Retinal pigment epithelial cell (primary cell): Measurements from ENCODE around the gene PPP1R12C.

ENCODE experiments used
- DNase-seq: peaks from one replicate; pipeline ENCODE4 v3.0.0-alpha.2; 2010; ENCODE audit warnings: low read depth
- H3K4me3 ChIP-seq: 2 replicates; pipeline ENCODE4 v1.5.1; 2011; ENCODE audit warnings: mild to moderate bottlenecking, low read length, control low read depth, moderate library complexity
- TF ChIP-seq, protein P1 (sequence below): conservative IDR thresholded peaks from 2 replicates; pipeline ENCODE4 v1.5.1; 2011; ENCODE audit warnings: low read depth, low read length, control low read depth, inconsistent platforms

The PPP1R12C gene

DNA sequence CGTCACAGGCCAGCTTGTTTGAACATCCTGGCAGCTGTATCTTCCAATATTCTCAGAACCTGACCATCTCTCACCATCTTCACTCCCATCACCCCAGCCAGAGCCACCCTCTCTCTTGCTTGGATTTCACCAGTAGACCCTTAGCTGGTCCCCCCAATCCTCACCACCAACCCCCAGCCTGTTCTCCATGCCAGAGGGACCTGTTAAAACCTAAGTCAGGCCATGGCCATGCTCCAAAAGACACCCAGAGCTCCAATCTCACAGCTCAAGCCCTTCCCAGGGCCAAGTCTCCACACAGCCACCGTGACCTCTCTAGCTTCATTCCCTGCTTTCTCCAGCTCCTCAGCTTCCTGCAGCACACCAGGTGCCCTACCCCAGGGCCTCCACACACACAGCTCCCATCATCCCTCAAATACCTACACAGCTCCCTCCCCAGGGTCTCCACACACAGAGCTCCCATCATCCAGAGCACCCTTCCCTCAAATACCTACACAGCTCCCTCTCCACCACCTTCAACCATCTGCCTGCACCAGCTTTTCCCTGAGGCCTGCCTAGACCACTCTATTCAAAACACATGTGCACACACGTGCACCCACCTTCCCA lies 28.0 kb downstream of the PPP1R12C start:
- TF ChIP-seq, protein P1, sequence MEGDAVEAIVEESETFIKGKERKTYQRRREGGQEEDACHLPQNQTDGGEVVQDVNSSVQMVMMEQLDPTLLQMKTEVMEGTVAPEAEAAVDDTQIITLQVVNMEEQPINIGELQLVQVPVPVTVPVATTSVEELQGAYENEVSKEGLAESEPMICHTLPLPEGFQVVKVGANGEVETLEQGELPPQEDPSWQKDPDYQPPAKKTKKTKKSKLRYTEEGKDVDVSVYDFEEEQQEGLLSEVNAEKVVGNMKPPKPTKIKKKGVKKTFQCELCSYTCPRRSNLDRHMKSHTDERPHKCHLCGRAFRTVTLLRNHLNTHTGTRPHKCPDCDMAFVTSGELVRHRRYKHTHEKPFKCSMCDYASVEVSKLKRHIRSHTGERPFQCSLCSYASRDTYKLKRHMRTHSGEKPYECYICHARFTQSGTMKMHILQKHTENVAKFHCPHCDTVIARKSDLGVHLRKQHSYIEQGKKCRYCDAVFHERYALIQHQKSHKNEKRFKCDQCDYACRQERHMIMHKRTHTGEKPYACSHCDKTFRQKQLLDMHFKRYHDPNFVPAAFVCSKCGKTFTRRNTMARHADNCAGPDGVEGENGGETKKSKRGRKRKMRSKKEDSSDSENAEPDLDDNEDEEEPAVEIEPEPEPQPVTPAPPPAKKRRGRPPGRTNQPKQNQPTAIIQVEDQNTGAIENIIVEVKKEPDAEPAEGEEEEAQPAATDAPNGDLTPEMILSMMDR = no peak

DNA sequence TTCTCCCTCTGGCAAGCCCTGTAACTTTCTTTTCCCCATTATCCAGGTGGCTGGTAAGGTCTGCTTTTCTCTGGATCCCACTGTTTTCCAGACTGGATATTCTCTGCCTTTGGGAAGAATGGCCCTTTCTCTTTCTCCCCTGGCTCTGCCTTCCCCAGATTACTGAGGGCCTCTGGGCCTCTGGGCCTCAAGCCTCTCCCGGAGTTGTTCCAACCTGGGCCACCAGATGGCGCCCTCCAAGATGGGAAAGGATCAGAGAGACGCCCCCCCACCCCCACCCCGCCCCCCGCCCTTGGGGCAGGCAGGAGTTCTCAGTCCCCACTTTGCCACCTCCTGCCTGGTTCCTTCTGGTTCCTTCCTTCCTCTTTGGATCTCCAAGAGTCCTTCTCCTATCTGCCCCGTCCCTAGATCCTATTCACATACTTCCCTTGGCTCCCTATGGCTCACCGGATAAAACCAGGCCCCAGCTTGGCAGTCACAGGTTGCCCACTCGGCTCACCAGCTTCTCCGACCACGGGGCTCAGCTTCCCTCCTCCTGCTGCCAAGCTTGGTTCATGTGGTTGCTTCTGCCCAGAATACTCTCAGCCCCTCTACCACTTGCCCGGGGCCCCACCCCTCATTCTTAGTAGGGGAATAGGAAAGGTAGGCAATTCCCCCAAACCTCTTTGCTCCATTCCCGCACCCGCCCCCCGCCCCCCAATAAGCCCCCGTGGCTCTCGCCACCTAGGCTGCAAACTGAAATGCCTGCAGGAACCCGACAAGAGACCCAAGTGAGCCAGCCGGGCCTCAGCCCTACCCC lies 28.7 kb downstream of the PPP1R12C start:
- TF ChIP-seq, protein P1 = peak; percentile 68
- H3K4me3 ChIP-seq = no peak overlapping the region
- DNase-seq = no peak

More for the DNA sequence above, 28.0 kb downstream of the PPP1R12C start:
- H3K4me3 ChIP-seq = no peak overlapping the region
- no peak for DNase-seq

DNA sequence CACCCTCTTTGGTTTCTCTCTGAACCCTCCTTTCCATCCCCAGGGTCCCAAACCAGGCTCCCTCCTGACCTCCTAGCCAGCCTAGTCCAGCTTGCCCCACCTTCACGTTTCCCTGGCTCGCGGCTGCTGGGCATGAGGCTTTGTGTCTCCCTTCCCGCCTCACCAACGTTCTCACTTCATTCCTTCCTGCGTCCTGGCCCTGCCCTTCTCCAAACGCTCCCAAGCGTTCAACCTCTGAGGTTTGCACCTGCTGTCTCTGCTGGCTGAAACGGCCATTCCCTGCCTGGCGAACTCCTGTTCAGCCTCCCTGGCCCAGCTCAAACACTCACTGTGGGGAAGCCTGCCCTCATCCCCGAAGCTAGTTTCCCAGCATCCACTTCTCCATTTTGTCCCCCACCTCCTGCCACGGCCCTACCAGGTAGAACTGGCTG lies 29.4 kb downstream of the PPP1R12C start:
- H3K4me3 ChIP-seq = no peak overlapping the region
- DNase-seq = no peak
- TF ChIP-seq, protein P1 = no peak

DNA sequence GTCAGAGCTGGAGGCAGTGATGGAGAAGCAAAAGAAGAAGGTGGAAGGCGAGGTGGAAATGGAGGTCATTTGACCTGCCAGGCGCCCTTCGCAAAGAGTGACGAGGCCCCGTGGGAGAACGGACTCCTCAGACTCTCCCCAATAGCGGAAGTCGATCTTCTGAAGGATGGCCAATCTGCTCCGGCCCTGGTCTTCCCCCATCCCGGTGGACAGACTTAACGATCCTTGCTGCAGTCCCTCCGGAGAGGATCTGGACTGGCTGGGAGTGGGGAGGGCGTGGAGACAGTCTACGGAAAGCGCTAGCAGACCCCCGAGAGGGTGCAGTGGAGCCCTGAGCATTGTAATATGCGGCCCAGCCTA lies 29.9 kb downstream of the PPP1R12C start:
- no peak for DNase-seq
- TF ChIP-seq, protein P1 = no peak
- peak overlapping the region; percentile 64 for H3K4me3 ChIP-seq

DNA sequence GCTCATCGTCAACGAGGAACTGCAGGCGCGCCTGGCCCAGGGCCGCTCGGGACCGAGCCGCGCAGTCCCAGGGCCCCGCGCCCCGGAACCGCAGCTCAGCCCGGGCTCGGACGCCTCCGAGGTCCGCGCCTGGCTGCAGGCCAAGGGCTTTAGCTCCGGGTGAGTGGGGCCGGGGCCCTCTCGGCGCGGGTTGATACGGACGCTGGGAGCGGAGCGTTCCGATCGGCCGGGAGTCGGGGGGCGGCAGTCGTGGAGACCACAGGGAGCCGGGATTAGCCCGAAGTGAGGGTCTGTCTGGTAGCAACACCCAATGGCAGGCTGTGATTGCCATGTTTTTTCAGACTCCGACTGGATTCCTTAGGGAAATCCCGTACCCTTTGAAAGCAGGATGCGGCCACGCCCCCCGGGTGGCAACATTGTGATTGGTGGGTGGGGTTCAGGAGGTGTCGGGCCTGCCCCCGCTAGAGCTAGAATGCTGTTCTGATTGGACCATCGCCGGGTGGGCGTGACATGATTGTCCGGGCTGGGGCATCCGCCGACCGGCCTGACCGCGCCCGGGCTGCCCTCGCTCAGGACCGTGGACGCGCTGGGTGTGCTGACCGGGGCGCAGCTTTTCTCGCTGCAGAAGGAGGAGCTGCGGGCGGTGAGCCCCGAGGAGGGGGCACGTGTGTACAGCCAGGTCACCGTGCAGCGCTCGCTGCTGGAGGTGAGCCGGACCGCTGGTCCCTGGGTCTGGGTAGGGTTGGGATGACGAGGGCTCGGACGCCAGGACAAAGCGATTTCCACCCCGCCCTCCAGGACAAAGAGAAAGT lies 30.5 kb downstream of the PPP1R12C start:
- peak; percentile 81 for DNase-seq
- H3K4me3 ChIP-seq = peak overlapping the region; percentile 64
- TF ChIP-seq, protein P1 = no peak

DNA sequence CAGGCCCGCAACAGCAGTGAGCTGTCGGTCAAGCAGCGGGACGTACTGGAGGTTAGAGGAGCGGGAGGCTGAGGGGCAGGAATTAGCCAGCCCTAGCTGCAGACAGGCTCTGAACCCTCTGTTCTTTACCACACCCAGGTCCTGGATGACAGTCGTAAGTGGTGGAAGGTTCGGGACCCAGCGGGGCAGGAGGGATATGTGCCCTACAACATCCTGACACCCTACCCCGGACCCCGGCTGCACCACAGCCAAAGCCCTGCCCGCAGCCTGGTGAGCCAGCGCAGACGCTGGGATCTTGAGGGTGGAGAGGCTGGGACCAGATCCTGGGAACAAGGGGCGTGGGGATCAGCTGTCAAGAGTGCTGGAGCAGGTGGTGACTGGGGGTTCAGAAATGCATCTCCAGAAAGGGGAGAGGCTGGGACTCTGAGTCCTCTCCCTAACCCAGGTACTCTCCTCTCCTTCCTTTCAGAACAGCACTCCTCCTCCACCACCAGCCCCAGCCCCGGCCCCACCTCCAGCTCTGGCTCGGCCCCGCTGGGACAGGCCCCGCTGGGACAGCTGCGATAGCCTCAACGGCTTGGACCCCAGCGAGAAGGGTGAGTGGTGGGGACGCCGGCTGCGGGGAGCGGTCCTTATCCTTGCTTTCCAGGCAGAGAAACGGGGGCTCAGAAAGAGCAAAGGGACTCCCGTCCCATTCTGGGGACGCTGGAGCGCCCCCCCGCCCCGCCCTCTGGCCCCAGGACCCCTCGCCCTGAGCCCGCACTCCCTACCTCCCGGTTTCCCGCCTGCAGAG lies 31.3 kb downstream of the PPP1R12C start:
- DNase-seq = no peak
- peak overlapping the region; percentile 64 for H3K4me3 ChIP-seq
- TF ChIP-seq, protein P1 = no peak
